Dermis blood vessel endothelial cell (primary cell): Measurements from ENCODE around the gene FOXK1. TPM values are rescaled to one million over a fixed set of nuclear protein-coding genes. Genes with fewer than 3 reads are reported as not detected.
"Not testable (repeated sequence)": the region's sequence is repeated elsewhere in the genome, so short reads cannot be mapped to it uniquely, and the experiment has no call there.

Experiments
- DNase-seq: peaks from one replicate; pipeline ENCODE4 v3.0.0; 2010
- total RNA-seq: library from RNA; depleted of rRNA; stranded (reverse); fragments of >200 nt; gene quantifications from 2 replicates; pipeline ENCODE4 v1.2.3, GENCODE V29; 2014

FOXK1 gene
- total RNA-seq, 1 donor from 2014 or later: 25.9 TPM

- DNase-seq: no peak
These were observed 106.0 kb downstream of the FOXK1 start for GRCh38 chr7:4787947-4788626.

- DNase-seq: no peak
These were observed 106.6 kb downstream of the FOXK1 start for GRCh38 chr7:4788627-4789189.

GRCh38 chr7:4789194-4790077 lies 107.3 kb downstream of the FOXK1 start:
- no peak for DNase-seq

GRCh38 chr7:4790078-4790465 lies 108.0 kb downstream of the FOXK1 start:
- DNase-seq: no peak

- DNase-seq: no peak
These were observed 108.5 kb downstream of the FOXK1 start for GRCh38 chr7:4790516-4790991.

GRCh38 chr7:4791101-4791737 lies 109.1 kb downstream of the FOXK1 start:
- no peak for DNase-seq

GRCh38 chr7:4791738-4792536 lies 109.8 kb downstream of the FOXK1 start:
- DNase-seq: peak; percentile 78

- peak; percentile 66 for DNase-seq
These were observed 110.5 kb downstream of the FOXK1 start for GRCh38 chr7:4792537-4793126.

GRCh38 chr7:4793385-4793993 lies 111.4 kb downstream of the FOXK1 start:
- not testable (repeated sequence) for DNase-seq

- not testable (repeated sequence) for DNase-seq
These were observed 112.1 kb downstream of the FOXK1 start for GRCh38 chr7:4794171-4794570.

- DNase-seq: no peak
These were observed 112.7 kb downstream of the FOXK1 start for GRCh38 chr7:4794591-4795350.

- DNase-seq: no peak
These were observed 114.4 kb downstream of the FOXK1 start for GRCh38 chr7:4796453-4796852.

GRCh38 chr7:4797858-4798705 lies 116.0 kb downstream of the FOXK1 start:
- peak; percentile 68 for DNase-seq

- no peak for DNase-seq
These were observed 116.7 kb downstream of the FOXK1 start for GRCh38 chr7:4798706-4799235.

- DNase-seq: no peak
These were observed 117.6 kb downstream of the FOXK1 start for GRCh38 chr7:4799508-4800268.

GRCh38 chr7:4800487-4800886 lies 118.4 kb downstream of the FOXK1 start:
- DNase-seq: no peak

GRCh38 chr7:4800926-4801838 lies 119.1 kb downstream of the FOXK1 start:
- no peak for DNase-seq
